GM18867 (cell line): Measurements from ENCODE around the gene LINC01488.

ENCODE experiments used
- ATAC-seq: cut with Tn5 transposase; IDR thresholded peaks from one replicate; pipeline ENCODE4 v1.9.1; 2021; ENCODE audit warnings: mild to moderate bottlenecking, moderate library complexity; ENCODE audit not compliant: unreplicated experiment

The LINC01488 gene

DNA sequence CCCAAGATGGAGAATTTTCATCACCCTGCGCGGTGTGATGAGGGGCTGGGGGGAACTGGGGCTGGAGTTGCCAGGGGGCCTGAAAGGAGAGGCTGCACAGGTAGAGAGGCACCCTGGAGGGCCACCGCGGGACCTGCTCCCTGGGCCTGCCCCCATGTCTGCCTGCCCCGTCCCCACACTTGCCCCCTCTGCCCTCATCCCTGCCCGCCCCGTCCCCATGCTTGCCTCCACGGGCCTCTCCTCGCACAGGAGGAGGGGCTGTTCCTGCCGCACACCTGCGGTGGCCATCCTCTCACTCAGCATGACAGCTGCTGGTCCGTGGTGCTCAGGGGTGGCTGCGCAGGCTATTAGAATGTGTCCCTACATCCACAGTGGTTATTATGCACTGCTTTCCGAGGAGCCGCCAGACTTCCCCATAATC, 43.5 kb downstream of the LINC01488 start:
- no peak for ATAC-seq

DNA sequence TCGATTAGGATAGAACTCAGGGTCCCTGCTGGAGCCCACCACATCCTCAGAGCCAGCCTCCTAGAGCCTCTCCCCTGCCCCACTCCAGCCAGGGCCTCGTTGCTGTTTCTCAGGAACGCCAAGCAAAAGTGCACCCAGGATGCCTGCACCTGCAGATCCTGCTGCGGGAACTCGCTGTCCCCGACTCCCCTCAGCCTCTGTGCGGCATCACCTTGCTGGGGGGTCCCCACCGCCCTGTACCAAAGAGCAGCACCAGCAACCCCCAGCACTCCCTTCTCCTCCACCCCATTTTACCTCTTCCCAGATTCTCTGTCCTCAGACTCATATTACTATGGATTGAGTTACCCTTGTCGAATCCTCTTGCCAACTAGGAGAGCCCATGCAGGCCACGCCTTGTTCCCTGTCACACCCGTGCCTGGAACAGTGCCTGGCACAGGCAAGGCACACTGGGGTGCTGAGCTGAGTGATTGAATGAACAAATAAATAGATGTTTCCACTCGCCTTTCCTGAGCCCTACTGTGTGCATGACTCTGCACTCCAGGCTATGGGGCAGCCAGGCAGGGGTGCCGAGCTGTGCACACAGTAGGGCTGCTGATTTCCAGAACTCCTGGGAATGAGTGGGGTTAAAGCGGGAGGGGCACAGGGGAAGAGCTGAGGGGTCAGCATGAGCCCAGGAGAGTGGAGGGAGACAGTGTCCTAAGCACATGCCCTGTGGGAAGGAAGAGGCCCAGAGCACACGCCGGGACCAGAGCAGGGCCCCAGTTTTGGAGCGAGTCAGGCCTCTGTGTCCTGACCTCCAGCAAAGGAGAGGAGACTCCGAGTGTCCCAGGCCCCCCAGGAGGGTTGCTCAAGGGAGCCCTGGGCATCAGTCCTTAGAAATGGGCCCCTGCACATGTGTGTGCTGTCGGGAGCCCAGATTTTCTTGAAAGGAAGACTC, 44.3 kb downstream of the LINC01488 start:
- no peak for ATAC-seq

DNA sequence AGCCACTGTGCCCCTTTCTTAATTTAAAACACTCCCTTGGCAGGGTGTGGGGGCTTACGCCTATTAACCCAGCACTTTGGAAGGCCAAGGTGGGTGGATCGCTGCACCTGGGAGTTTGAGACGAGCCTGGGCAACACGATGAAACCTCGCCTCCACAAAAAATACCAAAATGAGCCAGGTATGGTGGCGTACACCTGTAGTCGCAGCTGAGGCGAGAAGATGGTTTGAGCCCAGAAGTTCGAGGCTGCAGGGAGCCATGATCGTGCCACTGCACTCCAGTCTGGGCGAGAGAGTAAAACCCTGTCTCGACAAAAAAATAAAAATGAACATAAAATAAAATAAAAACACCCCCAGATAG, 45.0 kb downstream of the LINC01488 start:
- ATAC-seq = no peak

DNA sequence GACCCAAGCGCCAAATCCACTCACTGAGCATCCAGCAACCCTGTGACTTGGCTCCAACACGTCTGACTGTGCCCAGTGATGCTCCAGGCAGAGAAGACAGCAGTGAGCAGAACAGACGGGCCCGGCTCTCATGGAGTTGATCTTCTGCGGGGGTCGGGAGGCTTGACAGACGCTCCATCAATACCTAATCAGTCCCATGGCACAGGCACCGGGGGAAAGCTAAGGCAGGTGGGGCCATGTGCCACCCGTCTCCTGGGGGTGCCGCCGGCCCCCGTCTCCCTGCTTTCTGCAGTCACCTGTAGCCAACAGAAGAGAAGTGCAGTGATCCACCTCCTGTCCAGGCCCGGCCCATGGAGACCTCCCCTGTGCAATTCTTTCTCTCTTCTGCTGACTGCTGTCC, 47.5 kb downstream of the LINC01488 start:
- no peak for ATAC-seq

DNA sequence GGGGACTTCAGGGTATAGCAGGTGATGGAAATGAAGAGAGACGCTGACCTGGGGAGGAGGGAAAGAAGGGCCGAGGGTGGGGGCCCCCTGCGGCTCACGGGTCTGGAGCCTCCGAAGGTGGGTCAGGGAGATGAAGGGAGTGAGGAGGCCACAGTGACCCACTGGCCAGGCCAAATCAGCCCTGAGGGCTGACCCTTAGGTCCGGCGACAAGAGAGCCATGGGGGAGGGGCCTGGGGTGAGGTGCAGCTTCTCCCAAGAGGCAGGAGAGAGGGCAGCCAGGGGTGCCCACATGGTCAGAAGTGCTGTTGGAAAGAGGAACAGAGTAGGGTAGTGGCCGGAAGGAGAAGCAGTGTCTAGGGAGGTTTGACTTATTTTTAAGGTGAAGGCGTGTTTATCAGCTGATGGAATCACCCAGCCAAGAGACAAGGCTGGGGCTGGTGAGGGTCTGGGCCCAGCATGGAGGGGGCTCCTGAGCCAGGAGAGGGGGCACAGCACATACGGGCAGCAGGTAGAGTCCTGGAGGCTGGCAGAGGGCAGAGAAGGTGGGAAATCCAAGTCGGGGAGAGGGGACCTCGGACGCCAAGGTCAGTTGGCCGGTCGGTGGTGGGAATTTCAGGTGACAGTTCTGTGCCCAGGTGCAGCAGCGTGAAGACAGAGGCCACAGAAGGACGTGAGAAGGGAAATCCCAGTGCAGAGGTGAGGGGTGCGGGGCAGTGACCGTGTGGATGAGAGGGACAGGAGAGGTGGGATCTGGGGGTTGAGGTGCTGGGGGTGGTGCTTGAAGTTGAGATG, 49.0 kb downstream of the LINC01488 start:
- no peak for ATAC-seq

DNA sequence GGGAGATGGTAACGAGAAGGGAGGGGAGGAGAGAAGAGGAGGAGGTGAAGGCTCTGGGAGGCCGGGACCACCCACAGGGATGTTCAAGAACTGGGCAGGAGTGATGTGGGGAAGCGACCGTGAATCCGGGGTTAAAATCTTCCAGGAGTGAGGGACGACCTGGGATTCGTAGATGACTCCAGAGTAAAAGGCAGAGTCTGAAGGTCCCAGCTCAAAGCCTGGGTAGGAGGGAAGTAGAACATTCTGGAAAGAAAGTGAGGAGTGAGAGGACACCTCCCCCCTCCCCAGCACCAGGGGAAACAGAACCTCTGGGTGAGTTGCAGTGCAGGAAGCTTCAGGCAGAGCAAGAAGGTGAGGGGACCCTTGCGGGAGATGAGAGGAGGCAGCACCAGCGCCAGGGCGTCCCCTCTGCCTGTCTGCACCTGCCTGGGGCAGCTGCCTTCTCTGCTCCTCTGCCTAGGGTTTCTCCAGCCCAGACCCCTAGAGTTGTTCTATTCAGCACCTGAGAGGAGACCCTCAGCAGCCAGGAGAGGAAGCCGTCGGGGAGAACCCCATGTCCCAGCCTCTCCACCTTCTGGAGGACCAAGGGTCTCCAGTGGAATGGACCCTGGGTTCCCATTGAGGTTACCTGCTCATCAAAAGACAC, 49.7 kb downstream of the LINC01488 start:
- no peak for ATAC-seq

- no peak for ATAC-seq
Measured at GRCh38 chr11:69531717-69532088, 50.2 kb downstream of the LINC01488 start.

DNA sequence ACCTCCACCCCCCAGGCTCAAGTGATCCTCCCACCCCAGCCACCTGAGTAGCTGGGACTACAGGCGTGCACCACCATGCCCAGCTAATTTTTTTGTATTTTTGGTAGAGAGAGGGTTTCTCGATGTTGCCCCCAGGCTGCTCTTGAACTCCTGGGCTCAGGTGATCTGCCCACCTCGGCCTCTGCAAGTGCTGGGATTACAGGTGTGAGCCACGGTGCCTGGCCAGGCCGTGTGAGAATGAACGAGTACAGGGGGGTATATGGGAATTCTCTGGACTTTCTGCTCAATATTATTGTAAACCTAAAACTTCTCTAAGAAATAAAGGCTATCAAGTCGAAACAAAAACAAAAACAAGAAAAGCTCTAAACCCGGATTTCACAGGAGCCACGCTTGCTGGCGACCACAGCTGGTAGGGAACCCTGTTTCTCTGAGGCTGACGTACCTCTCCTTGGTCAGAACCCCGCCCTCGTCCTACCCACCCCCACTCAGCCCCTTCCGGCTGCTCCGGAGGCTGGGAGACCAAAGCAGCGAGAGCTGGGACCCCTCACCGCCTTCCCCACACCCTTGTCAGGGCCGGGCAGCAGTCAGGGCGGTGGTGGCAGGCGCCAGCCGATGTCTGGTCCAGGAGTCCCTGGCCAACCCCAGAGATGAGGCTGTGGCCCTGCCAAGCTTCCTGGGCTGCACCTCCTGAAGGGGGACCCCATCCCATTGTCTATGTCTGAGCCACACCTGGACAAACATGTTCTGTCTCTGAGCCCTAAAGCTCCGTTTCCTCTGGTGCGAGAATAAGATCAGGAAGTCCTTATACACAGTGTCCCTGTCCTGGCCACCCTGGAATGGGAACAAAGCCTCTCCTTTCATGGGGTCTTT, 52.1 kb downstream of the LINC01488 start:
- no peak for ATAC-seq

- ATAC-seq = no peak
Measured at GRCh38 chr11:69534166-69534530, 52.7 kb downstream of the LINC01488 start.

DNA sequence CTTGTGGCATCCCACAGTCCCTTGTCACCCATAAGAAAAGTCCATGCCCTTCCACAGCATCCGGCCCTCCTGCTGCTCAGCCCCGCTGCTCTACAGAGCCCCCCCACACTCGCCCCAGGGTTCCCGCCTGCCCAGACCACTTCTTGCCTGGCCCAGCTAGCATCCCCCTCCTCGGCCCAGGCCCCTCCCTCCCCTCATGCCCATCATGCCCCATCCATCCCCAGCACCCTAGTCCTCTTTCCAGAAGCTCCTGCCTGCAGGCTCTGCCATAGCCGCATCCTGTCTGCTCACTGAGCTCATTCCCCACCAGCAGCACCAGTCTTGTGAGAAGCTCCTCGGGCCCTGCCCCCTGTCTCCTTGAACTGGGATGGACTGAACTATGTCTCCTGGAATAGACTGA, 54.4 kb downstream of the LINC01488 start:
- no peak for ATAC-seq

DNA sequence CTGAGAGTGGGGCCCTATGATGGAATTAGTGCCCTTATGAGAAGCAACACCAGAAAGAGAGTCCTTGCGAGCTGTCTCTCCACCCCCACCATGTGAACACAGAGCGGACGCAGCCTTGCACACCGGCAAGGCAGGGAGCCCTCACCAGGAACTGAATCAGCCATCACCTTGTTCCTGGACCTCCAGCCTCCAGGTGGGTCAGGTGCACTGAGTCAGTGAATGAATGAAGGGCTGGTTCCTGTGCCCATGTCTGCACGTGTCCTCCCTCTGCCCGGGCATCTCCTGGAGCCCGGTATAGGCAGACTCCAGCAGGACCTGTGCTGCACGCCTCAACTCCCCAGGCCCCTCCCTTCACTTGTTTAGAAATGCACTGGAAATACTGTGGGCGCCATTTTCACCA, 54.9 kb downstream of the LINC01488 start:
- no peak for ATAC-seq

- ATAC-seq = no peak
Measured at GRCh38 chr11:69537126-69537525, 55.7 kb downstream of the LINC01488 start.

- ATAC-seq = no peak
Measured at GRCh38 chr11:69537855-69538640, 56.6 kb downstream of the LINC01488 start.

DNA sequence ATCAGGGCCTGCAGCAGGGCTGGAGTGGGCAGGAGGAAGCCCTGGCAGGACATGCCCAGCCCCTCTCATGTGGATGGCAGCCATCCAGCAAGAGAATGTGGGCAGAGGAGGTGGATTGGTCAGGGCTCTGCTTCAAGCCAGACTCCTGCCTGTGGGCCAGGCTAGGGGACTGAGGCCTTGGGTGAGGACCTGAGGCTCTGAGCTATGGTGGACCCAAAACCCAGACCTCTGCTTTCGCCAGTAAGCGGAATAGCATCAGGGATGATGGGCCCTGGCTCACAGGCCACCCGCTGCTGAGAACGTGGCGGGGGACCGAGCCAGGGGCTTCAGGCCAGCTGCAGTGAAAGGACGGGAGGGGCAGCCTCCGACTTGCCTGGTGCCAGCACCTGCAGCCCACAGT, 57.4 kb downstream of the LINC01488 start:
- ATAC-seq = no peak

DNA sequence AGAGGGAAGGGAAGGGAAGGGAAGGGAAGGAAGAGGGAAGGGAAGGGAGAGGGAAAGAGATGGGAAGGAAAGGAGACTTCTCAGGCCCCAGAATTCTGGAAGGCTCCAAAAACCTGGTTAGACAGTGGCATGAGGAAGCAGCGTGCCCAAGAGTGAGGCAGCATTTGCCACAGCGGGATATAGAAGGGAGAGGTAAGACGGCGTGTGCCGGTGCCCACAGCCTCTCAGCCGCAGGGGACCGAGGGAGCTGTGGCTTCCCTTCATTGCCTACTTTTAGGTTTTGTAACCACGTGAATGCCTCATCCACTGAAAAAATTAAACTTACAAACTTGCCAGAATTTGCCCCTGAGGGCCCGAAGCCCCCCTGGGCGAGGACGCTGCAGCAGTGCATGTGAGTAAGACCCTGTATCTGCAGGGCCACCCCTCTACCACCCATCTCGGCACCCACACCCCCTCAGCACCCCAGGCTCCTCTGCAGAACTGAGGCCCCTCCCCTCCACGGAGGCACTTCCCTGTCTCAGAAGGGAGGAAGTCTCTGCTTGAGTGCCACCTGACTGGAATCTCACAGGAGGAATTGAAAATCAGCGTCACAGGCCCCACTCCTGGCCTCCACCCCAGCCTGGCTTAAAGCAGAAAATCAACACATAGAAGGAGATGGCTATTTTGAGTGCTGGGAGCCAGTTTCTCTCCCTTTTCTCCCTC, 58.1 kb downstream of the LINC01488 start:
- ATAC-seq = no peak

- ATAC-seq = no peak
Measured at GRCh38 chr11:69540118-69541000, 58.9 kb downstream of the LINC01488 start.

GRCh38 chr11:69541001-69541285, 59.5 kb downstream of the LINC01488 start:
- ATAC-seq = no peak

- ATAC-seq = no peak
Measured at GRCh38 chr11:69541501-69542313, 60.2 kb downstream of the LINC01488 start.
